Heart right ventricle (tissue), 16 donors: ENCODE results near the gene TBRG4. TPM values are rescaled to one million over a fixed set of nuclear protein-coding genes. Genes with fewer than 3 reads are reported as not detected.

Experiments
- ATAC-seq, 8 donors: fragments of 200-7000 bp; cut with Tn5 transposase; one replicate each; pipeline ENCODE4 v1.9.1; 2020; ENCODE audit warnings: mild to moderate bottlenecking in 8 of 8, moderate library complexity in 8 of 8, moderate number of reproducible peaks in 1 of 8
- DNase-seq, 2 donors: peaks; one replicate each; pipeline ENCODE4 v3.0.0-alpha.2; 2020
- H3K27ac ChIP-seq, 10 donors: fragments of 200-600 bp; sonication (generic) in 2 of 10; one replicate each; pipeline versions ENCODE4 v1.5.0 to v1.8.0; 2020 to 2022; ENCODE audit warnings: mild to moderate bottlenecking in 3 of 10
- H3K27me3 ChIP-seq, 7 donors: fragments of 200-600 bp; one replicate each; pipeline ENCODE4 v1.8.0; 2021 to 2022; ENCODE audit warnings: mild to moderate bottlenecking in 2 of 7
- H3K36me3 ChIP-seq, 9 donors: fragments of 200-600 bp; sonication (generic) in 1 of 9; one replicate each; pipeline versions ENCODE4 v1.5.0 to v1.8.0; 2020 to 2022; ENCODE audit warnings: mild to moderate bottlenecking in 2 of 9
- H3K4me1 ChIP-seq, 9 donors: fragments of 200-600 bp; sonication (generic) in 1 of 9; one replicate each; pipeline versions ENCODE4 v1.5.0 to v1.8.0; 2020 to 2022; ENCODE audit warnings: mild to moderate bottlenecking in 4 of 9
- H3K4me3 ChIP-seq, 10 donors: fragments of 200-600 bp; sonication (generic) in 2 of 10; one replicate each; pipeline versions ENCODE4 v1.5.0 to v1.8.0; 2020 to 2022; ENCODE audit warnings: mild to moderate bottlenecking in 7 of 10, moderate library complexity in 2 of 10
- H3K9me3 ChIP-seq, 11 donors: fragments of 200-600 bp in 10 of 11; sonication (generic) in 2 of 11; one replicate each; pipeline versions ENCODE4 v1.5.0 to v1.8.0; 2013 to 2022; ENCODE audit warnings: mild to moderate bottlenecking in 2 of 11, control low read depth in 1 of 11, moderate library complexity in 1 of 11
- CTCF ChIP-seq, 9 donors: fragments of 200-600 bp; sonication (generic) in 2 of 9; IDR thresholded peaks; one replicate each; pipeline versions ENCODE4 v1.5.0 to v1.8.0; 2021 to 2022; ENCODE audit warnings: antibody characterized with exemption in 9 of 9, mild to moderate bottlenecking in 5 of 9, moderate library complexity in 1 of 9
- WGBS, 2 donors: extraction: QIAGEN DNeasy Blood & Tissue Kit; methylation state at CpG; one replicate each; pipeline ENCODE4 v1.1.7; 2013; ENCODE audit warnings: inconsistent platforms in 1 of 2; 5-methylcytosine and 5-hydroxymethylcytosine counted together
- intact Hi-C, 10 donors: fragments of 100-400 bp; cut with DNase I; formaldehyde crosslinking; loops; one replicate each; pipeline versions ENCODE4 v1.11.1 to v1.14.2; 2022
- polyA plus RNA-seq, 2 donors: library from polyadenylated mRNA; stranded (reverse); fragments of 200-250 nt; gene quantifications; one replicate each; pipeline ENCODE4 v1.2.3, GENCODE V29; 2013
- total RNA-seq, 10 donors: library from RNA; stranded (reverse); fragmentation: NEBNext Ultra II Directional in 3 of 10; extraction: Animal tissue kit (Norgen Biotek cat#: 25700) in 3 of 10; gene quantifications; one replicate each; pipeline versions ENCODE4 v1.2.1 to v1.2.4, GENCODE V29; 2021 to 2023
- donor health status: Arrhythmogenic right ventricular cardiomyopathy.
- donor health status: ischemic (EF 13 %, LVEDD 7.1; RV severe dilation, severe dysfunction).
- donor health status: healthy with polysubstance abuse.
- donor health status: DM: no; HTN: yes; CAD: no.
- donor health status: DM: no; HTN: no; CAD: no.
- donor health status: ischemic (EF 25% LVEDD 6.9; RV normal size, moderate dysfunction).
- donor health status: ischemic (EF 25% LVEDD 5.7; RV mildly dilated, moderate dysfunction).
- donor health status: healthy.
- donor health status: DM: yes; HTN: yes; CAD: no.
- donor health status: Ischemic cardiomyopathy.
- donor health status: ischemic (EF 35%, LVEDD 5.7; RV mildly dilated, moderate dysfunction).
- donor health status: nonischemic (EF 11% LVEDD 7.7; RV severe dilation, severe dysfunction).
- donor health status: DM: yes; HTN: yes; CAD: no.
- donor health status: PGD.
- donor health status: ischemic (EF 29% LVEDD 5.4; RV normal size, mild dysfunction).
- donor health status: nonischemic (EF 23%, LVEDD 6.1; RV moderate dilation, normal function).

Gene TBRG4
- total and polyA plus RNA-seq, 12 donors, result 57.1 to 93.9 (median 67.4) TPM

- intact Hi-C loops, result no loop called here
- no peak overlapping the region for H3K4me3 ChIP-seq
- H3K9me3 ChIP-seq, result no peaks in the 10 kb centered on the region
- TF ChIP-seq CTCF (IDR thresholded peaks at IDR 0.05), result no peak
- H3K27me3 ChIP-seq, result no peaks in the 10 kb centered on the region
- H3K27ac ChIP-seq, result no peak overlapping the region
- ATAC-seq, result no peak
- no peak for DNase-seq
- WGBS, 2 donors, result 96 to 97% methylated on average over 15 of the region's 15 CpGs
- peaks cover 0 to 100% (median 39%) of the 10 kb centered on the region in 9 donors for H3K36me3 ChIP-seq
- H3K4me1 ChIP-seq, result peaks cover 0 to 3% (median 0%) of the 10 kb centered on the region in 9 donors
Measured at GRCh38 chr7:45068236-45069023, 43.1 kb downstream of the TBRG4 start.

- H3K4me1 ChIP-seq, result peaks cover 0 to 9% (median 0%) of the 10 kb centered on the region in 9 donors
- 92 to 97% methylated on average over 3 of the region's 3 CpGs for WGBS, 2 donors
- ATAC-seq, result no peak
- peaks cover 0 to 97% (median 39%) of the 10 kb centered on the region in 9 donors for H3K36me3 ChIP-seq
- no peak for DNase-seq
- no peaks in the 10 kb centered on the region for H3K27me3 ChIP-seq
- H3K4me3 ChIP-seq, result no peak overlapping the region
- no peak for TF ChIP-seq CTCF (IDR thresholded peaks at IDR 0.05)
- no peaks in the 10 kb centered on the region for H3K9me3 ChIP-seq
- intact Hi-C loops, result no loop called here
- H3K27ac ChIP-seq, result no peak overlapping the region
Measured at GRCh38 chr7:45067582-45067981, 43.9 kb downstream of the TBRG4 start.

GRCh38 chr7:45066409-45066808 lies 45.1 kb downstream of the TBRG4 start:
- Histone ChIP-seq H3K27ac (no peak overlapping the region), H3K36me3 (peaks cover 0 to 91% (median 31%) of the 10 kb centered on the region in 9 donors), H3K9me3 (no peaks in the 10 kb centered on the region), H3K27me3 (no peaks in the 10 kb centered on the region), H3K4me1 (peaks cover 0 to 13% (median 0%) of the 10 kb centered on the region in 9 donors), H3K4me3 (no peak overlapping the region)
- no peak for TF ChIP-seq CTCF (IDR thresholded peaks at IDR 0.05)
- DNase-seq (no peak), ATAC-seq (no peak)
- 88 to 90% methylated on average over 7 of the region's 7 CpGs for WGBS, 2 donors
- intact Hi-C loops, result no loop called here

- no peak for ATAC-seq
- TF ChIP-seq CTCF (IDR thresholded peaks at IDR 0.05), result no peak
- Histone ChIP-seq H3K4me1 (peaks cover 0 to 16% (median 0%) of the 10 kb centered on the region in 9 donors), H3K4me3 (no peak overlapping the region), H3K27ac (no peak overlapping the region), H3K9me3 (no peaks in the 10 kb centered on the region), H3K27me3 (no peaks in the 10 kb centered on the region), H3K36me3 (peaks cover 0 to 83% (median 29%) of the 10 kb centered on the region in 9 donors)
- intact Hi-C loops, result no loop called here
- no peak for DNase-seq
- WGBS, 2 donors, result 79 to 81% methylated on average over 12 of the region's 12 CpGs
Measured at GRCh38 chr7:45065031-45065995, 46.2 kb downstream of the TBRG4 start.
